Activated T-cell treated with anti-CD3 and anti-CD28 coated beads for 1 hour (primary cell): ENCODE data around the gene RALGAPA1.
"Not testable (repeated sequence)": the region's sequence is repeated elsewhere in the genome, so short reads cannot be mapped to it uniquely, and the experiment has no call there.

Experiments
- DNase-seq: peaks from one replicate; pipeline ENCODE4 v3.0.0-alpha.2; 2020; ENCODE audit warnings: low read depth

RALGAPA1 gene

DNA sequence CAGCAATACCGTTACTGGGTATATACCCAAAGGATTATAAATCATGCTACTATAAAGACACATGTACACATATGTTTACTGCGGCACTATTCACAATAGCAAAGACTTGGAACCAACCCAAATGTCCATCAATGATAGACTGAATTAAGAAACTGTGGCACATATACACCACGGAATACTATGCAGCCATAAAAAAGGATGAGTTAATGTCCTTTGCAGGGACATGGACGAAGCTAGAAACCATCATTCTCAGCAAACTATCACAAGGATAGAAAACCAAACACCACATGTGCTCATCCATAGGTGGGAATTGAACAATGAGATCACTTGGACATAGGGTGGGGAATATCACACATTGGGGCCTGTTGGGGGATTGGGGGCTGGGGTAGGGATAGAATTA, 187.1 kb downstream of the RALGAPA1 start:
- DNase-seq = not testable (repeated sequence)

DNA sequence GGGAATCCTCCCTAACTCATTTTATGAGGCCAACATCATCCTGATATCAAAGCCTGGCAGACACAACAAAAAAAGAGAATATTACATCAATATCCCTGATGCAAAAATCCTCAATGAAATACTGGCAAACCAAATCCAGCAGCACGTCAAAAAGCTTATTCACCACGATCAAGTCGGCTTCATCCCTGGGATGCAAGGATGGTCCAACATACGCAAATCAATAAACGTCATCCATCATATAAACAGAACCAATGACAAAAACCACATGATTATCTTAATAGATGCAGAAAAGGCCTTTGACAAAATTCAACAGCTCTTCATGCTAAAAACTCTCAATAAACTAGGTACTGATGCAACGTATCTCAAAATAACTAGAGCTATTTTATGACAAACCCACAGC, 189.1 kb downstream of the RALGAPA1 start:
- not testable (repeated sequence) for DNase-seq

DNA sequence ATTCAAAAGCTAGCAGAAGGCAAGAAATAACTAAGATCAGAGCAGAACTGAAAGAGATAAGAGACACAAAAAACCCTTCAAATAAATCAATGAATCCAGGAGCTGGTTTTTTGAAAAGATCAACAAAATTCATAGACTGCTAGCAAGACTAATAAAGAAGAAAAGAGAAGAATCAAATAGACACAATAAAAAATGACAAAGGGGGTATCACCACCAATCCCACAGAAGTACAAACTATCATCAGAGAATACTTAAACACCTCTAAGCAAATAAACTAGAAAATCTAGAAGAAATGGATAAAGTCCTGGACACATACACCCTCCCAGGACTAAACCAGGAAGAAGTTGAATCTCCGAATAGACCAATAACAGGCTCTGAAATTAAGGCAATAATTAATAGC, 189.6 kb downstream of the RALGAPA1 start:
- not testable (repeated sequence) for DNase-seq

DNA sequence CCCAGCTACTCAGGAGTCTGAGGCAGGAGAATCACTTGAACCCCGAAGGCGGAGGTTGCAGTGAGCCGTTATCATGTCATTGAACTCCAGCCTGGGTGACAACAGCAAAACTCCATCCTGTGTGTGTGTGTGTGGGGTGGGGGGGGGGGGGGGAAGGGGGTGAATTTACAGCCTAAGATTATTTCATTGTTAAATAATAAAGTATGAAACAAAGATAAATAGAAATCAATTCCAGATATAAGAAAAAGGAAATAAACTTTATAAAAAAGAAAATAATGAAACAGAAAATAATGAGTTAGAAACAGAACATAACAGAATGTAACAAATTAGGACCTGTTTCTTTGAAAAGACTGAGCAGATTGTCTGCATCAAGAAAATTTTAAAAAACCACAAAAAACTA, 191.6 kb downstream of the RALGAPA1 start:
- DNase-seq = no peak

DNA sequence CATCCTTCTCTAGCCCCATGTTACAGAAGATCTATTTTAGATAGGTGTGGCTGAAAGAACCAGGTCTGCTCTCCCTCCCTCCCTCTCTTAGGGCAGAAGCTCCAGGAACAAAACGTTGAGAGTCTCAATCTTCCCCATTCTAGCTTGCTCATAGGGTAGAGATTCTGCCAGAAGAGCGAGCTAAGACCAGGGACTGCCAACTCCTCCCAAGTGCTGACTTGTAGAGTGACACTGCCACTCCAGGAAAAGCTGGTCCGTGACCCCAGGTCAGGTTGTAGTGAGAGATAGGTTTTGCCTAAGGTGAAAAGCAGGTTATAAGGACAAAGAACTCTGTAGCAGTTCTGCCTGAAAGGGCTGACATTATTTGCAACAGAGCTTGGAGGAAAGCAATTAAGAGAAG, 201.7 kb downstream of the RALGAPA1 start:
- DNase-seq = no peak

DNA sequence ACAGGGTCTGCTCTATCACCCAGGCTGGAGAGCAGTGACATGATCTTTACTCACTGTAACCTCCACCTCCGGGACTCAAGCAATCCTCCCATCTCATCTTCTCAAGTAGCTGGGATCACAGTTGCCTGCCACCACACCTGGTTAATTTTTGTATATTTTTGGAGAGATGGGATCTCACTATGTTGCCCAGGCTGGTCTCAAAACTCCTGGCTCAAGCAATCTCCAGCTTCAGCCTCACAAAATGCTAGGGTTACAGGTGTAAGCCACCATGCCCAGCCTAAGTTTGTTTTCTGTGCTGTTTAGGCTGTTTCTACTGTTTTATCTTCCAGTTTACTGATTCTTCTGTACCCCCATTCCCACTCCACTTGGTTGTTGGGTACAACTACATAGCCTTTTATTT, 208.8 kb downstream of the RALGAPA1 start:
- DNase-seq = no peak

DNA sequence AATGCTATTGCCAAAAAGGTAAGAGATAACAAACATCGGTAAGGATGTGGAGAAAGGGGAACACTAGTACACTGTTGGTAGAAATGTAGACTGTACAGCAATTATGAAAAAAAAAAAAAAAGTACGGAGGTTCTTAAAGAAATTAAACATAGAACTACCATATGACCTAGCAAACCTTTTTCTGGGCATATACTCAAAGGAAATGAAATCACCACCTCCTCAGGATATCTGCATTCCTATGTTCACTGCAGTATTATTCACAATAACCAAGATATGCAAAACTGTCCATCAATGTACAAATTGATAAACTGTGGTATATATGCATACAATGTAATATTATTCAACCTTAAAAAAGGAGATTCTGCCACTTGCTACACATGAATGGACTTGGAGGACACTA, 214.5 kb downstream of the RALGAPA1 start:
- no peak for DNase-seq

DNA sequence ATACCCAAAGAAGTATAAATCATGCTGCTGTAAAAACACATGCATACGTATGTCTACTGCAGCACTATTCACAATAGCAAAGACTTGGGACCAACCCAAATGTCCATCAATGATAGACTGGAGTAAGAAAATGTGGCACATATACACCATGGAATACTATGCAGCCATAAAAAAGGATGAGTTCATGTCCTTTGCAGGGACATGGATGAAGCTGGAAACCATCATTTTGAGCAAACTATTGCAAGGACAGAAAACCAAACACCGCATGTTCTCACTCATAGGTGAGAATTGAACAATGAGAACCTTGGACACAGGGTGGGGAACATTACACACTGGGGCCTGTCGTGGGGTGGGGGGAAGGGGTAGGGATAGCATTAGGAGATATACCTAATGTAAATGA, 221.7 kb downstream of the RALGAPA1 start:
- not testable (repeated sequence) for DNase-seq

DNA sequence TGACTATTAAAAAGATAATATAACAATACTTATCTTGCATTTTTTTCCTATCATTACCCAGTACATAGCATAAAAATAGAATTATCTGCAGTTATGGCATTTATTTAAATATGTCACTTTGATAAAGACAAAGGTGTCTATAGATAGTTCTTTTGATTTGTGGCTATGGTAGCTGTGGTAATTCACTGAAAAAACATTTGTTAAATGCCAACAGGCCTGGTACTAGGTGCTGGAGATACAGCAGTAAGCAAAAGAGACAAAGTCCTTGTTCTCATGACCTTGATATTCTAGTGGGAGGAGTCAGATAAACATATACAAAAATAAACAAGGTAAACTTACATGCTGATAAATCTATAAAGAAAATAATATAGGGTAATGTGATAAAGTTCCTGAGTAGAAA, 230.5 kb downstream of the RALGAPA1 start:
- DNase-seq = no peak

DNA sequence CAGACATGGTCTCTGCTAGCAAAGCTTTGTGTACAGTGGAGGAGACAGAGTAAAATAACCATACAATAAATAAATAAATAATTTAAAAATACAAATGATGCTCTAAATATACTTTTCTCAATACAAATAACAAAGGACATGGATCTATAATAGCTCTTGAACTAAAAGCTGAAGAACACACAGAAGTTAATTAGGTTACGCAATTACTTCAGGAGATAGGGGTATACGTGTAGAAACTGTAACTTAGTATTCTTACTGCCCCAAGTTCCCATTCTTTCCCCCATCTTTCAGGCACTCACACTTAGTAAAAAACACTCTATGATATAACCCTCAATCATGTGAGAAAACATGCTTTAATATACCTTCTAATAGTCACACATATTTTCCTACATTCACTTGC, 231.0 kb downstream of the RALGAPA1 start:
- no peak for DNase-seq

DNA sequence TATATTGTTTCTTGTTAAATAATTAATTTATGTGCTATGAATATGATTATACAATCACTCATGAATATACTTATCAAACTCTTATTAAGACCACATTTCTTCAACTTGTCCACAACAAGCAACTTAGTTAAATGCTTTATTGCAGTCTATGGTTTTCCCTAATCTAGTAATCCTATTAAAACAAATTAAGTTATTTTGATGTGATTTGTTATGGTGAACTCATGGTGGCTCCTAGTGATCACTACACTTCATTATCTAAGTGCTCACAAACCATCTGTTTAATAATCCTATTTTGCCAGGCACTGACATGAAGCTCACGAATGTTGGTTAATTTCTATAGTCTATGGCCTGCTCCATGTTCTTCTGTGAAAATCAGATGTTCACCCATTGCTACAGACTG, 232.2 kb downstream of the RALGAPA1 start:
- DNase-seq = no peak

DNA sequence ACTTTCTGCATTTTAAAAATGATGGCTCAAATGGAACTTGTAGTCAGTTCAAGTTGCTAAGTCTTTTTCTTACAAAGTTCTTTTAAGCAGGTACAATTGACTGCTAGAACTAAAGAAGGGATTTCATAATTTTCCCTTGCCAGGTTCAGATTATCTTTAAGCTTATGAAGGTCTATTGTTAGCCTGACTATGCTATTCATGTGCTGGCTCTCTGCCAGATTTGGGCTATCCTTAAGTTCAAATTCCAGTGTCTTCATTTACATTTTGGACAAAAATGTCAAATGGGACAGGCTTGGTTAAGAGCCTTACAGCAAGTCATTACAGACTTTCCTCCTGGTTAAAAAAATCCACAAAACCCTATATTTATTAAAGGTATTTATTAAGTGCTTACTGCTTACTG, 232.8 kb downstream of the RALGAPA1 start:
- no peak for DNase-seq

DNA sequence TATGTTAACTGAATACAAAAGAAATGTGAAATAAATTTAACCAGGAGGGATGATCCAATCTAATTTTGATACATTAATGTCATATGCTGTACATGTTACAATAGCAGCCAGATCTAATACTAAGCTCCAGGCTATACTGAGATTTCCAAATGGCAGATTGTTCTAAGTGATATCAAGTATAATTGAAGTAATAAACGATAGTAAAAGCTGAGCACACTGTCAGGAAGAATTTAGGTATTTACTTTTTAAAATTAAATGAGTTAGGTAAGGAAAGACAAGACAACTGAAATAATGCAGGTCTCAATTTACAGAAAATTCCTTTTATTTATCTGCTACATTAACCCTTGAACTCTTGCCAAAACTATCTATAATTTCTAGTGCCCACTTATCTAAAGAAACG, 235.2 kb downstream of the RALGAPA1 start:
- no peak for DNase-seq

DNA sequence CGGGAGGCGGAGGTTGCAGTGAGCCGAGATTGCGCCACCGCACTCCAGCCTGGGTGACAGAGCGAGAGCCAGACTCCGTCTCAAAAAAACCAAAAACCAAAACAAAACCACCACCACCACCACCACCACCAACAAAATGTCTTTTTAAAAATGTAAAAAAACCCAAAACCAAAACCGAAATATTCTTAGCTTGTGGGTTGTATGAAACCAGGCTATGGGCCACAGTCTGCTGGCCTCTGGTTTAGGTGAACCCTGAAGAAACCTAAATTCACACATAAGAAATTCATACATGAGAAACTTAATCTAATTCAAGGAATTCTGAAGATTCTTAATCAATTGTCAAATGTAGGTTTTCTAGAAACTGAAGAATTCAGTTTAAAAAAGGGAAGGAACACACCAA, 237.5 kb downstream of the RALGAPA1 start:
- DNase-seq = no peak

DNA sequence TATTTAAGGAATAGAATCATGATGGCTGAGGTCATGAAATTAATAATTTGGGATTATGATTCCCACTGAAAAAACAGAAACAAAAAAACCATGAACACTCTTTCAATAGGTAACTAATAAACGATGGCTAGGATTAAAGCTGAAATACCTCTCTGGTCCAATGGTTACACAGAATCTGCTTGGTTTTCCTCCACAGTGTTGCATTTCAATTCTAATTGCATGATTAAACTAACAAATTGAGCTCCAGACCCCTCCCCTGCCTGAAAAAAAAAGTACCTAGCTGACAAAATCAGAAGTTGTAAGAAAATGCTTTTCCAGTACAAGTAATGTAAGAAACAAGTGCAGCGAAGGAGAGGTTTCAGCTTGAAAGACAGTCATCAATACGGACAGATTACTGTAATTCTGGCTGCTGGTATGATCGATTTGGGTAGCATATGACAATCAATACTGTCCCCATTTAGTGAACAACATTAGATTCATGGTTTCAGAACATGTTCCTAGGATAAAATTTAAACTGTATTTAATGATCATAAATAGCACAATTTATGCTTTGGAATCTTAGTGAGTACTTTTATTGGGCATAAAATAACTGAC, 243.1 kb downstream of the RALGAPA1 start:
- no peak for DNase-seq

DNA sequence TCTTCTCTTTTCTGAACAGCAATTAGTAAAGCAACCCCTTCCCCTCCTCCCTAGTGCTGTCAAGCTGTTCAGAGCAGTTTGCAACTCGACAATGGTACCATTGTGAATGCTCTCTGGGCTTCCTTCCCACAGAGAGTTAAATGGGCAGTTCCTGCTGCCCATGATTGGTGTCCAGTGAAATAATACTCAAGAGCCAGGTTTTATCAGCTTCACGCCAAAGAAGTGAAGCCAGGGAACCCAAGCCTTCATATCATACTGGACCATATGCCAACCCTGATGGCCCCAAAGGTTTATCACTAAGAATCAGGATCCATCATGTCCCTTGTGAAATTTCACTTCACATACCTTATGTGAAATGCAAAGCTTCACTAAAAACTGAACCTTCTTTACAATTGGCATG, 250.4 kb downstream of the RALGAPA1 start:
- DNase-seq = no peak

DNA sequence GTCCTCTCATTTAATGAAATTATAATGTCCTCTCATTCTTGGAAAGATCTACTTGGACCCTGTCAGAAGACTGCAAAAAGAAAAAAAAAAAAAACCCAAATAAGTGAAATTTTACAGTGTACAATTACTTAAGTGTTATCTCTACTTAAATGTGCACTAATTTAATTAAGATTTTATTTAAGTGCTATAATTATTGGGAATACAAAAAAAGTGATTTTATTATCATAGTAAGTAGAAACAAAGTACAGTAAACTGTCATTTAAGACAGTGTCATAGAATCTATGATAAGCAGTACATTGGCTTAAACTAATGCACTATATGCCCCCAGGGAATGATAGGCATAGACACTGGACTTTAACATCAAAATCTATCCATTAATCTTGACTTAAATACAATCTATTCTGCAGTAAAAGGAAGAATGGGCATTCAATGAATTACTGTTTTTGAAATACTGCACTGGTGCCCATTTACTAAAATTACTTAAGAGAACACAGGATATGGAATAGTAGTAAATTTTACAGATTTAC, 251.8 kb downstream of the RALGAPA1 start:
- DNase-seq = no peak

DNA sequence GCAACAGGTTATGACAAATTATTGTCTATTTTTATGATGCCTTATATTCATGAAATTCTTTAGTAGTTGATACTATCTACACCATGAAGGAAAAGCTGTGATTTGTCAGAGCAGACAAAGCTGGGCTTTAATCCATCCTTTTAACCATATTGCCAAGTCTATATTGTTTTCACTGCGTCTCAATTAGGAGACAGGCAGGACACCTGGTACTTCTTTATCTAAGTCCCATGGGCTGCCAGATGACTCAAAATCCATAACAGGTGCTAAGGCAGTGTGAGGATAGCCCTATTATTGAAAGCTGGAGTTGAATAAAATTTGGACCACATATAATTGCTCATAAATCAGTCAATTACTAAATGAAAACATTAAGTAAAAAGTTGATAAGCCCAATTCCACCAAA, 252.5 kb downstream of the RALGAPA1 start:
- DNase-seq = no peak

DNA sequence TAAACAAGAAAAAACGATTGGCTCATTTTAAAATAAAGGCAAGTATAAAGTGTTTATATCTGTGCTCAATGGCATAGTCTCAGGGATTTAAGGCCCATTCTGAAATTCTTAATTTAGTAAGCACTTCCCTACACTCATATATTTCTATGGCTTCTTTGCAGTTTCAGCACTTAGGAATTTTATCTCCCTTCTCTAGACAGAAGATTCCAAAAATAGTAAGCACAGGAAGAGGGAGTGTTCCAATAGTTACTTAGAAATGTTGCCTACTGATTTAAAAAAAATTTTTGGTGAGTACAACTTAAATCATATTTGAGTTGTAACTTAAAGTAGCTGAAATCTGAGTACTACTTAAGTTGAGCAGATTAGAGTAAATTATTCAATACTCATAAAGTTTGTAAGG, 255.3 kb downstream of the RALGAPA1 start:
- no peak for DNase-seq

DNA sequence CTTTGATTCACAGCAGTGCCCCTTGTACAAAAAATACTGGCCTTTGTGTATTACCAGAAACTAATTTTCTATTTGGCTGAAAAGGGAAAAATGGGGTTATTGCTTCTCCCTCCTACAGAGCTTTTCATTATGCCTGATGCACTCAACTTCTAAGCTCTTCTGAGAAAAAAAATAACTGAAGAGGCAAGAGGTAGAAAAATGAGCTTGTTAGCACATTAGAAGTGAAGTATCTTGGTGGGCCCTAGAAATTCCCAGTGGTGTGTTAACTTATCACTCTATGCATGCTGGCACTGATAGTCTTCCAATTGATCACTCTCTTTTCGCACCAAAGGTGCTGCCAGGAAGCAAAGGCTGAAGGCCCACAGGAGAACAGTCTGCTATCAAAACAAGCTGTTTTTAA, 258.0 kb downstream of the RALGAPA1 start:
- DNase-seq = no peak

DNA sequence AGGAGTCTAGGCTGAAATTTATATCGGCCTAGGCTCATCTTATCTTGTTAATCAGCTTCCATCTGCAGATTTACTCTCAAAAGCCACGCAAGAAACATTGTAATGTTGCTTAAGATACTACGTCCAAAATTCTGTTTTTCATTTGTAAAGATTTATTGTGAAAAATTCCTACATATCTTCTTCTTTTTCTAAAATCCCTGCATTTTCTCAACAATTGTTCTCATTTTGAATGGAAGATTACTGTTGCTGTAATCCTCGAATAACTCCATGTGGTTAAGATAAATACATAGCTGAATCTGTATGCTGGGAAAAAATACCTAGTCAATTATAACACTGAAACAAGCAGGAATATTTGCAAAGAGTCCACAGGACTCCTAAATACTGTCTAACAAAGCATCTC, 259.5 kb downstream of the RALGAPA1 start:
- no peak for DNase-seq

DNA sequence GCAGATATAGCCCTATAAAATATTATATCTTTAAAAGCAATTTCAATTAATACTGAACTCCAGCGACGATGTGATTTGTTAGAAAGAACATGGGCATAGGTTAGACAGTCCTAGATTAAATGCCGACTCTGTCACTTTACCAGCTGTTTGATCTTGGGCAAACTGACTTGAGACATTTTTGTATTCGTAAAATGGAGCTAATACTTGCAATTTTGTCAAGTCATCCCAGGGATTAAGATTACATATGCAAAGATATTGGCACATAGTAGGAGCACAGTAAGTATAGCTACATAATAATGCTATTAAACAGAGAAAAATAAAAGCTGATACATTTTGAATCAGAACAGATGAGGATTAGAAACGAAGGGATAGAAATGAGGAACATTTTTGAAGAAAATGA, 266.1 kb downstream of the RALGAPA1 start:
- DNase-seq = no peak

DNA sequence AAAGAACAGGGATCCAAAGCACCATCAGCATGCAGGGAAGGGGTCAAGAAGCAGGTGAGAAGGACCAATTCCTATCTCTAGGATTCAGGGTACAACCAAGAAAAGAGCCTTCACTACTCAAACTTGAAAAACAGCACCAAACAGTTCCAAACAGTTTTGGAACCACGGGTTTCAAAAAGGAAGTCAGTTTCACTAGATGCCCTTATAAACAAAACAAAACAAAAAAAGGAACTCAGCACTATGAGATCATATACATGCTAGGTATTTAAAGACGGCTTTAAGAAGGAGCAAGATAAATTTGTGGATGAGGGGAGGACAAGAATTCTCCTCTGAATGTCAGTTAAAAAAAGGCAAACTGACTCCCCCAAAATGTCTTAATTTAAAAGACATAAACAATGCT, 269.1 kb downstream of the RALGAPA1 start:
- no peak for DNase-seq

DNA sequence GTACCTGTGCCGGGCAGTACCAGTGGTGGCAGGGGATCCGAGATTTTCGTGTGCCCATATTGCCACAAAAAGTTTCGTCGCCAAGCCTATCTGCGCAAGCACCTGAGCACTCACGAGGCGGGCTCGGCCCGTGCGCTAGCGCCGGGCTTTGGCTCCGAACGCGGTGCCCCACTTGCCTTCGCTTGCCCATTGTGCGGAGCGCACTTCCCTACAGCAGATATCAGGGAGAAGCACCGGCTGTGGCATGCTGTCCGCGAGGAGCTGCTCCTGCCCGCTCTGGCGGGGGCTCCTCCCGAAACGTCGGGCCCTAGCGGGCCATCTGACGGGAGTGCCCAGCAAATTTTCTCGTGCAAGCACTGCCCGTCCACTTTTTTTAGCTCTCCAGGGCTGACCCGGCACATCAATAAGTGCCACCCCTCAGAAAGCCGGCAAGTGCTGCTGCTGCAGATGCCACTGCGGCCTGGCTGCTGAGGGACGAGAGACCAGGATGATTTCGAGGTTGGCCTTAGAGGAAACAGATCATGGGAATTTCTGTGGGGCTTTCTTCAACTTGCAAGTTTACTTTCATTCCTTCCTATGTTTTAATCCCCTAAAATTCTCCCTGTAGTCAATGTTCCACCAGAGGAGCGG, 273.5 kb downstream of the RALGAPA1 start:
- no peak for DNase-seq
